ENCODE data around the gene PHF14. TPM values are rescaled to one million over a fixed set of nuclear protein-coding genes. Genes with fewer than 3 reads are reported as not detected.
A peak's percentile ranks its signal among the peaks of the same experiment; 100 is the strongest.

The PHF14 gene
- polyA plus RNA-seq, 3 donors = 4.8 to 7.4 (median 5.4) TPM

DNA sequence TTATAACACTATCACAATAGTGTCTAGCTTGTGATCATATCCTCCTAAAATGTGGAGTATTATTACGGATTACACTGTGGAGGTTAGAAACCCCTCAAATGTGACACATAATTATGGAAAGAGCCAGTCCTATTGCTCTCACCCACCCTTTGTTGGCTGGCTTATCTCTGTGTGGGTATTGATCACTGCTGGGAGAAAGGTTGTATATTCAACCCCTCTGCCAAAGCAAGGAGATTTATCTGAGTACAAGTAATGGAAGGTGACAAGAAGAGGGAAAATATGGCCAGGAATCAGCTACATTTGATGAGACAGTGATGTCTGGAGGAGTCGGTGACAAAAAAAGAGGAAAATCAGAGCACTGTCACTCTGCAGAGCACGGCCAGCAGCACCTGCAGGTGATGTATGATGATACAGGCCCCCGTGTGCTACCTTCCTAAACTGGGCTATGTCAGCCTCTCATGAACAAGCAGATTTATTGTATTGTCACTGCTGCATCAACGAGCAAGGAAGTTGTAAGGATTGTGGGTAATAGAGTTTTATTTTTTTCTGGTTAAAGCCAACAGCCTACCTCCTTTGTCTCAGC lies 235.3 kb downstream of the PHF14 start:
- Histone ChIP-seq H3K4me2 (replicated peaks; ENCODE audit: extremely low read depth, low read length, poor library complexity, severe bottlenecking) (no peak overlapping the region), H3K79me2 (ENCODE audit: insufficient read depth, low read length) (no peaks in the 10 kb centered on the region), H2AFZ (ENCODE audit: insufficient read depth, low read depth, low read length, poor library complexity, severe bottlenecking) (peak overlapping the region; percentile 27), H4K20me1 (ENCODE audit: insufficient read depth, low read length) (no peaks in the 10 kb centered on the region), H3K36me3 (replicated peaks in 1 of 2; ENCODE audit: control insufficient read depth in 1 of 2, insufficient read depth in 2 of 2, low read length in 2 of 2) (no peaks in the 10 kb centered on the region), H3K9me3 (replicated peaks in 1 of 2; ENCODE audit: control insufficient read depth in 1 of 2, insufficient read depth in 1 of 2, low read length in 2 of 2) (no peaks in the 10 kb centered on the region), H3K4me1 (ENCODE audit: control insufficient read depth in 1 of 2, insufficient read depth in 2 of 2, low read length in 2 of 2) (peaks cover 7 to 12% of the 10 kb centered on the region in 2 donors), H3K4me3 (replicated peaks in 1 of 3; ENCODE audit: low read depth in 2 of 3, low read length in 3 of 3) (no peak overlapping the region), H3K27me3 (ENCODE audit: control insufficient read depth in 2 of 2, insufficient read depth in 2 of 2, low read length in 2 of 2) (no peaks in the 10 kb centered on the region), H3K9ac (ENCODE audit: insufficient read depth, low read length, poor library complexity, severe bottlenecking) (no peak overlapping the region), H3K27ac (ENCODE audit: low read depth in 1 of 2, low read length in 2 of 2) (no peak overlapping the region)
- Mint-ChIP-seq H3K27me3 (ENCODE audit: low read depth in 3 of 3) (no peaks in the 10 kb centered on the region), H3K4me3 (no peak overlapping the region), H3K9me3 (no peaks in the 10 kb centered on the region), H3K36me3 (no peaks in the 10 kb centered on the region), H3K4me1 (peaks cover 14% of the 10 kb centered on the region), H3K27ac (no peak overlapping the region)
- 81% methylated on average over 3 of the region's 5 CpGs for WGBS (ENCODE audit: insufficient coverage)
- intact Hi-C loops (cut with micrococcal nuclease) = no loop called here
- no peak for DNase-seq
- TF ChIP-seq, protein P1, sequence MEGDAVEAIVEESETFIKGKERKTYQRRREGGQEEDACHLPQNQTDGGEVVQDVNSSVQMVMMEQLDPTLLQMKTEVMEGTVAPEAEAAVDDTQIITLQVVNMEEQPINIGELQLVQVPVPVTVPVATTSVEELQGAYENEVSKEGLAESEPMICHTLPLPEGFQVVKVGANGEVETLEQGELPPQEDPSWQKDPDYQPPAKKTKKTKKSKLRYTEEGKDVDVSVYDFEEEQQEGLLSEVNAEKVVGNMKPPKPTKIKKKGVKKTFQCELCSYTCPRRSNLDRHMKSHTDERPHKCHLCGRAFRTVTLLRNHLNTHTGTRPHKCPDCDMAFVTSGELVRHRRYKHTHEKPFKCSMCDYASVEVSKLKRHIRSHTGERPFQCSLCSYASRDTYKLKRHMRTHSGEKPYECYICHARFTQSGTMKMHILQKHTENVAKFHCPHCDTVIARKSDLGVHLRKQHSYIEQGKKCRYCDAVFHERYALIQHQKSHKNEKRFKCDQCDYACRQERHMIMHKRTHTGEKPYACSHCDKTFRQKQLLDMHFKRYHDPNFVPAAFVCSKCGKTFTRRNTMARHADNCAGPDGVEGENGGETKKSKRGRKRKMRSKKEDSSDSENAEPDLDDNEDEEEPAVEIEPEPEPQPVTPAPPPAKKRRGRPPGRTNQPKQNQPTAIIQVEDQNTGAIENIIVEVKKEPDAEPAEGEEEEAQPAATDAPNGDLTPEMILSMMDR (IDR thresholded peaks at IDR 0.05) = no peak

DNA sequence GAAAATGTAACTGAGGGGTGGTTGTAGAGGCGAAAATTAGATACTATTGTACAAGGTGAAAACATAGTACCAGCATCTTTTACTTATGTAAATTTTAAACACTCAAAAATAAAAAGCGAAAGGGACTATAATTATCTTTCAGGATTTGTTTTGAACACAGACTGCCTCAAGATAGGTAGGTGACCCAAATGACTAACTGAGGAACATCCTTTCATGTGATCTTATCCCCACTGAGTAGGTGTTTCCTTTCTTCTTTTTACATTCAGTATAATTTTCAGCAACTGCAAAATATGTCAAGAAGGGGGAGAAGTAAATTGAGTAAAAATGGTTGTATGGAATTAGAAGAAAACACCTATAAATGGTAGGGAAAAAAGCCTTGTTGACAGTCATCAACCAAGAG lies 236.7 kb downstream of the PHF14 start:
- Mint-ChIP-seq H3K4me3 (no peak overlapping the region), H3K27ac (no peak overlapping the region), H3K27me3 (ENCODE audit: low read depth in 3 of 3) (peaks cover 0 to 1% (median 0%) of the 10 kb centered on the region in 3 donors), H3K9me3 (peaks cover 0 to 3% (median 0%) of the 10 kb centered on the region in 7 donors), H3K4me1 (peaks cover 20% of the 10 kb centered on the region), H3K36me3 (no peaks in the 10 kb centered on the region)
- Histone ChIP-seq H3K9me3 (replicated peaks in 1 of 2; ENCODE audit: control insufficient read depth in 1 of 2, insufficient read depth in 1 of 2, low read length in 2 of 2) (no peaks in the 10 kb centered on the region), H3K36me3 (replicated peaks in 1 of 2; ENCODE audit: control insufficient read depth in 1 of 2, insufficient read depth in 2 of 2, low read length in 2 of 2) (no peaks in the 10 kb centered on the region), H3K9ac (ENCODE audit: insufficient read depth, low read length, poor library complexity, severe bottlenecking) (no peak overlapping the region), H3K4me2 (replicated peaks; ENCODE audit: extremely low read depth, low read length, poor library complexity, severe bottlenecking) (no peak overlapping the region), H3K79me2 (ENCODE audit: insufficient read depth, low read length) (no peaks in the 10 kb centered on the region), H3K4me1 (ENCODE audit: control insufficient read depth in 1 of 2, insufficient read depth in 2 of 2, low read length in 2 of 2) (peaks cover 7 to 12% of the 10 kb centered on the region in 2 donors), H2AFZ (ENCODE audit: insufficient read depth, low read depth, low read length, poor library complexity, severe bottlenecking) (no peak overlapping the region), H3K27ac (ENCODE audit: low read depth in 1 of 2, low read length in 2 of 2) (no peak overlapping the region), H3K27me3 (ENCODE audit: control insufficient read depth in 2 of 2, insufficient read depth in 2 of 2, low read length in 2 of 2) (no peaks in the 10 kb centered on the region), H3K4me3 (replicated peaks in 1 of 3; ENCODE audit: low read depth in 2 of 3, low read length in 3 of 3) (no peak overlapping the region), H4K20me1 (ENCODE audit: insufficient read depth, low read length) (no peaks in the 10 kb centered on the region)
- no peak for DNase-seq
- no CpG with 5 or more reads among the region's 2 CpGs for WGBS (ENCODE audit: insufficient coverage)
- intact Hi-C loops (cut with micrococcal nuclease) = no loop called here
- TF ChIP-seq, protein P1 (IDR thresholded peaks at IDR 0.05) = no peak

Data from CD14-positive monocyte (primary cell).